Motor neuron (in vitro differentiated cells): ENCODE measurements around the gene OR2S2. TPM values are rescaled to one million over a fixed set of nuclear protein-coding genes. Genes with fewer than 3 reads are reported as not detected.

ENCODE experiments used
- ATAC-seq, 8 experiments: fragments of 200-7000 bp; cut with Tn5 transposase; replicated peaks in 6 of 8; 2 replicates each; pipeline ENCODE4 v1.8.0; 2021; ENCODE audit warnings: mild to moderate bottlenecking in 8 of 8, moderate library complexity in 8 of 8
- H3K27ac ChIP-seq, 2 donors: fragments of 250-450 bp; sonication (Bioruptor Pico); 2 replicates each; pipeline ENCODE4 v1.9.0; 2021; ENCODE audit warnings: antibody characterized with exemption in 2 of 2, mild to moderate bottlenecking in 2 of 2, moderate library complexity in 1 of 2
- H3K4me1 ChIP-seq, 2 donors: fragments of 250-450 bp; sonication (Bioruptor Pico); replicated peaks in 1 of 2; 2 replicates each; pipeline ENCODE4 v1.6.1; 2021; ENCODE audit warnings: antibody characterized with exemption in 2 of 2, mild to moderate bottlenecking in 2 of 2, moderate library complexity in 1 of 2
- H3K4me3 ChIP-seq, 5 donors: fragments of 250-450 bp; sonication (Bioruptor Pico); 2 replicates each; pipeline ENCODE4 v1.9.0; 2021; ENCODE audit warnings: antibody characterized with exemption in 5 of 5, mild to moderate bottlenecking in 5 of 5, moderate library complexity in 4 of 5
- WGBS, 10 experiments: fragments of 450-650 bp; shearing (Covaris generic); methylation state at CpG; one replicate each; pipeline ENCODE4 v1.0.0; 2022; 5-methylcytosine and 5-hydroxymethylcytosine counted together
- in situ Hi-C, 9 experiments: fragments of 400-800 bp; cut with MboI; loops; one replicate each; pipeline ENCODE4 v1.15.0; 2021; ENCODE audit warnings: low sequenced_read_pairs in 9 of 9, low pct_unique_long_range_greater_than_20kb in 2 of 9; ENCODE audit not compliant: unreplicated experiment in 9 of 9
- total RNA-seq, 8 experiments: library from RNA; unstranded; fragments of 300-600 nt; gene quantifications; 2 replicates each; pipeline versions ENCODE4 v1.2.3 to v1.2.4, GENCODE V29; 2022

The OR2S2 gene
- total RNA-seq, 8 experiments from 2014 or later = 0.31 to 3.5 (median 0.40) TPM; not detected in 3

- Histone ChIP-seq H3K4me3 (no peak overlapping the region), H3K4me1 (no peaks in the 10 kb centered on the region), H3K27ac (no peak overlapping the region)
- WGBS, 10 experiments = 0 to 31% (median 7%) methylated on average over 2 to 6 of the region's 6 CpGs
- in situ Hi-C loops = loop anchor here in 3 of 9 experiments (10.0 to 25.0 kb wide), 3 partner anchors 60 to 157 kb away; no protein-coding TSS in a partner anchor
- peak; percentile 60 to 96 (median 82) for ATAC-seq
Observed at GRCh38 chr9:35954942-35955546, 2.9 kb downstream of the OR2S2 start.

- WGBS, 10 experiments = 43 to 79% (median 69%) methylated on average over 3 to 6 of the region's 6 CpGs; no CpG with 5 or more reads in 1 of the 10 experiments
Observed at GRCh38 chr9:35952526-35953191, 5.3 kb downstream of the OR2S2 start.

GRCh38 chr9:35951736-35952135 lies 6.2 kb downstream of the OR2S2 start:
- peak in 1 of 8 experiments; percentile 25 for ATAC-seq
- Histone ChIP-seq H3K4me1 (no peaks in the 10 kb centered on the region), H3K4me3 (no peak overlapping the region), H3K27ac (no peak overlapping the region)
- WGBS, 10 experiments = 17 to 78% (median 34%) methylated on average over 1 to 6 of the region's 6 CpGs
- in situ Hi-C loops = loop anchor here in 3 of 9 experiments (10.0 to 25.0 kb wide), 3 partner anchors 63 to 161 kb away; no protein-coding TSS in a partner anchor

More at GRCh38 chr9:35952526-35953191, 5.3 kb downstream of the OR2S2 start:
- in situ Hi-C loops = loop anchor here in 3 of 9 experiments (10.0 to 25.0 kb wide), 3 partner anchors 62 to 160 kb away; no protein-coding TSS in a partner anchor
- Histone ChIP-seq H3K27ac (no peak overlapping the region), H3K4me3 (no peak overlapping the region), H3K4me1 (no peaks in the 10 kb centered on the region)
- ATAC-seq = peak in 1 of 8 experiments; percentile 44

GRCh38 chr9:35948901-35949318 lies 9.0 kb downstream of the OR2S2 start:
- H3K4me3 ChIP-seq = no peak overlapping the region
- H3K4me1 ChIP-seq = peaks cover 3 to 4% of the 10 kb centered on the region in 2 donors
- no peak for ATAC-seq
- no peak overlapping the region for H3K27ac ChIP-seq
- in situ Hi-C loops = no loop called here
- WGBS, 10 experiments = 37 to 59% (median 50%) methylated on average over 1 to 2 of the region's 2 CpGs; no CpG with 5 or more reads in 4 of the 10 experiments

GRCh38 chr9:35948451-35948850 lies 9.5 kb downstream of the OR2S2 start:
- H3K4me3 ChIP-seq = no peak overlapping the region
- 80 to 100% (median 90%) methylated on average over 2 of the region's 2 CpGs; no CpG with 5 or more reads in 3 of the 10 experiments for WGBS, 10 experiments
- ATAC-seq = no peak
- H3K27ac ChIP-seq = no peak overlapping the region
- in situ Hi-C loops = no loop called here
- peaks cover 3 to 4% of the 10 kb centered on the region in 2 donors for H3K4me1 ChIP-seq

GRCh38 chr9:35945341-35946018 lies 12.5 kb downstream of the OR2S2 start:
- Histone ChIP-seq H3K4me3 (peak overlapping the region in 2 of 5 donors; percentile 16 to 18), H3K4me1 (peaks cover 3 to 4% of the 10 kb centered on the region in 2 donors), H3K27ac (no peak overlapping the region)
- peak; percentile 29 to 97 (median 78) for ATAC-seq
- WGBS, 10 experiments = 0 to 53% (median 25%) methylated on average over 1 to 10 of the region's 10 CpGs
- in situ Hi-C loops = no loop called here

GRCh38 chr9:35944841-35945240 lies 13.1 kb downstream of the OR2S2 start:
- peaks cover 3 to 4% of the 10 kb centered on the region in 2 donors for H3K4me1 ChIP-seq
- no peak overlapping the region for H3K27ac ChIP-seq
- in situ Hi-C loops = no loop called here
- H3K4me3 ChIP-seq = no peak overlapping the region
- WGBS, 10 experiments = 64 to 100% (median 89%) methylated on average over 1 to 3 of the region's 3 CpGs; no CpG with 5 or more reads in 6 of the 10 experiments
- ATAC-seq = no peak

- H3K4me3 ChIP-seq = no peak overlapping the region
- ATAC-seq = no peak
- H3K27ac ChIP-seq = no peak overlapping the region
- peaks cover 3 to 4% of the 10 kb centered on the region in 2 donors for H3K4me1 ChIP-seq
- WGBS, 10 experiments = 40 to 100% (median 86%) methylated on average over 1 to 3 of the region's 3 CpGs; no CpG with 5 or more reads in 4 of the 10 experiments
- in situ Hi-C loops = no loop called here
Observed at GRCh38 chr9:35944173-35944572, 13.8 kb downstream of the OR2S2 start.

- H3K27ac ChIP-seq = no peak overlapping the region
- ATAC-seq = no peak
- in situ Hi-C loops = no loop called here
- H3K4me3 ChIP-seq = no peak overlapping the region
- peaks cover 3 to 4% of the 10 kb centered on the region in 2 donors for H3K4me1 ChIP-seq
- 59 to 100% (median 86%) methylated on average over 1 to 5 of the region's 5 CpGs; no CpG with 5 or more reads in 2 of the 10 experiments for WGBS, 10 experiments
Observed at GRCh38 chr9:35942286-35942685, 15.7 kb downstream of the OR2S2 start.

GRCh38 chr9:35940458-35941407 lies 17.2 kb downstream of the OR2S2 start:
- peak in 3 of 8 experiments; percentile 42 to 74 (median 58) for ATAC-seq
- H3K4me3 ChIP-seq = no peak overlapping the region
- H3K27ac ChIP-seq = no peak overlapping the region
- H3K4me1 ChIP-seq = peaks cover 3 to 4% of the 10 kb centered on the region in 2 donors
- in situ Hi-C loops = no loop called here
- WGBS, 10 experiments = 35 to 86% (median 78%) methylated on average over 1 to 7 of the region's 7 CpGs

- in situ Hi-C loops = no loop called here
- no peak for ATAC-seq
- no peak overlapping the region for H3K4me3 ChIP-seq
- no peaks in the 10 kb centered on the region for H3K4me1 ChIP-seq
- 56 to 100% (median 86%) methylated on average over 1 to 8 of the region's 8 CpGs for WGBS, 10 experiments
- H3K27ac ChIP-seq = no peak overlapping the region
Observed at GRCh38 chr9:35939679-35940250, 18.2 kb downstream of the OR2S2 start.
